ENCODE data around the gene TSPAN16. TPM values are rescaled to one million over a fixed set of nuclear protein-coding genes. Genes with fewer than 3 reads are reported as not detected.

Gene TSPAN16
- total RNA-seq, 4 donors from 2014 or later = not detected

DNA sequence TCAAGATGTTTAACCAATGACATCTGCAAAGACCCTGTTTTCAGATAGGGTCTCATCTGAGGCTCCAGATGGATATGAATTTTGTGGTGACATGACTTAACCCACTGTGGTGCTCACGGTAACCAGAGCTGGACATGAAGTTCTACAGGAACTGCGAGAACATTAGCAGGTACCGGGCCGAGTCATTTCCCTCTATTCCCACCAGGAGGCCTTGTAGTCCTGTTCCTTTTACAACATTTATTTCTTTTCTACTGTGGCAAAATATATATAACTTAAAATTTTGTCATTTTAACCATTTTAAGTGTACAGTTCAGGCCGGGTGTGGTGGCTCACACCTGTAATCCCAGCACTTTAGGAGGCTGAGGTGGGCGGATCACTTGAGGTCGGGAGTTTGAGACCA lies 7.6 kb upstream of the TSPAN16 start:
- Histone ChIP-seq H3K36me3 (no peaks in the 10 kb centered on the region), H3K4me1 (peaks cover 0 to 4% (median 3%) of the 10 kb centered on the region in 3 donors), H3K27me3 (peaks cover 0 to 7% (median 0%) of the 10 kb centered on the region in 4 donors), H3K27ac (no peak overlapping the region), H3K9me3 (no peaks in the 10 kb centered on the region), H3K4me3 (no peak overlapping the region)
- TF ChIP-seq POLR2A (IDR thresholded peaks at IDR 0.05) = no peak
- TF ChIP-seq, protein P1, sequence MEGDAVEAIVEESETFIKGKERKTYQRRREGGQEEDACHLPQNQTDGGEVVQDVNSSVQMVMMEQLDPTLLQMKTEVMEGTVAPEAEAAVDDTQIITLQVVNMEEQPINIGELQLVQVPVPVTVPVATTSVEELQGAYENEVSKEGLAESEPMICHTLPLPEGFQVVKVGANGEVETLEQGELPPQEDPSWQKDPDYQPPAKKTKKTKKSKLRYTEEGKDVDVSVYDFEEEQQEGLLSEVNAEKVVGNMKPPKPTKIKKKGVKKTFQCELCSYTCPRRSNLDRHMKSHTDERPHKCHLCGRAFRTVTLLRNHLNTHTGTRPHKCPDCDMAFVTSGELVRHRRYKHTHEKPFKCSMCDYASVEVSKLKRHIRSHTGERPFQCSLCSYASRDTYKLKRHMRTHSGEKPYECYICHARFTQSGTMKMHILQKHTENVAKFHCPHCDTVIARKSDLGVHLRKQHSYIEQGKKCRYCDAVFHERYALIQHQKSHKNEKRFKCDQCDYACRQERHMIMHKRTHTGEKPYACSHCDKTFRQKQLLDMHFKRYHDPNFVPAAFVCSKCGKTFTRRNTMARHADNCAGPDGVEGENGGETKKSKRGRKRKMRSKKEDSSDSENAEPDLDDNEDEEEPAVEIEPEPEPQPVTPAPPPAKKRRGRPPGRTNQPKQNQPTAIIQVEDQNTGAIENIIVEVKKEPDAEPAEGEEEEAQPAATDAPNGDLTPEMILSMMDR (IDR thresholded peaks at IDR 0.05) = peak in 4 of 6 experiments; percentile 36 to 62 (median 47)
- intact Hi-C loops (cut with DNase I) = no loop called here
- no peak for DNase-seq
- WGBS, 2 donors = 61 to 72% methylated on average over 7 of the region's 7 CpGs

DNA sequence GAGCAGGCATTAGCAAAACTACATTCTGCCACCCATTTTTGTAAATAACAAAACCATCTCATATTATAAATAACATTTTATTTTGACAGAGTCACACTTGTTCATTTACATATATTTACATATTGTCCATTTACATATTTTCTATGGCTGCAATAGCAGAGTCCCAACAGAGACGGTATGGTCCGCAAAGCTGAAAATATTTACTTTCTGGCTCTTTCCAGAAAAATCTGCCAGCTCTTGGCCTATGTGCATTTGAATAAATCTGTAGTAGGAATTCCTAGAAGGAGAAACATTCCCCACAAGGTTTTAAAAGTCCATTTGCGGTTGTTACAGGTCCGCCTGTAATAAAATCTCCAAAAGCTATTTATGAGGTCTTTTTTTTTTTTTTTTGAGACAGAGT lies 5.7 kb upstream of the TSPAN16 start:
- DNase-seq = no peak
- intact Hi-C loops (cut with DNase I) = loop anchor here (10.0 kb wide), 1 partner anchor 155 kb away; no protein-coding TSS in a partner anchor
- Histone ChIP-seq H3K4me3 (no peak overlapping the region), H3K27me3 (no peaks in the 10 kb centered on the region), H3K27ac (no peak overlapping the region), H3K36me3 (no peaks in the 10 kb centered on the region), H3K4me1 (peaks cover 0 to 13% (median 4%) of the 10 kb centered on the region in 3 donors), H3K9me3 (no peaks in the 10 kb centered on the region)
- TF ChIP-seq, protein P1 (IDR thresholded peaks at IDR 0.05) = no peak
- TF ChIP-seq POLR2A (IDR thresholded peaks at IDR 0.05) = no peak
- 70 to 85% methylated on average over 4 of the region's 4 CpGs for WGBS, 2 donors

DNA sequence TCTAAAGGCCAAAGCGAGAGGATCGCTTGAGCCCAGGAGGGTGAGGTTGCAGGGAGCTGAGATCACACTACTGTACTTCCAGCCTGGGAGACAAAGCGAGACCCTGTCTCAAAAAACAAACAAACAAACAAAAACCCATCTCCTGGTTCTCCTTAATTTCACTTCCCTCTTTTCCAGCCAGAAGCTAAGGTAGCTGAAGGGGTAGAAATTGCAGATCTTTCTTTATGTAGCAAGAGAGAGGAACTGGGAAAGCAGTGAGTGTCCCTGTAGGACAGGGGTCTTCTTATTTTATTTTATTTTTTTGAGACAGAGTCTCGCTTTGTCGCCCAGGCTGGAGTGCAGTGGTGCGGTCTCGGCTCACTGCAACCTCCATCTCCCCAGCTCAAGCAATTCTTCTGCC lies 4.5 kb upstream of the TSPAN16 start:
- 80 to 82% methylated on average over 6 to 7 of the region's 7 CpGs for WGBS, 2 donors
- H3K4me1 ChIP-seq = peaks cover 0 to 21% (median 4%) of the 10 kb centered on the region in 3 donors
- intact Hi-C loops (cut with DNase I) = loop anchor here (10.0 kb wide), 1 partner anchor 153 kb away; no protein-coding TSS in a partner anchor

DNA sequence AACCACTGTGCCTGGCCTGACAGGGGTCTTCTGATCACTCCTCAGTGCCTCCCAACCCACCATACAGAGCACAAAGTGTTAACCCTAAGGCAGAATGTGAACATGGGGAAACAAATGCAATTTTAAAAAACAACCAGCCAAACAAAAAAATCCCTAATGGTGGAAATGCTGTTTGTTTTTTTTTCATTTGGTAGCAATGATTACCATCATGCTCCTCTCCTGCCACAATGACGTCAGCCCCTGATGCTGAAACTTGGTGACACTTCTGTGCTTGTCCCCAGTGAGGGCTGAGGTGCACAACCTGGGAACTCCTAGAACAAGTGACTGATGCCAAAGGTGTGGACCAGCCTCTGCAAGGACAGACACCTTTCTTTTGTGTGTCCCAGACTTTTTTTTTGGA lies 4.0 kb upstream of the TSPAN16 start:
- H3K4me3 ChIP-seq = no peak overlapping the region
- TF ChIP-seq, protein P1 (IDR thresholded peaks at IDR 0.05) = no peak
- TF ChIP-seq POLR2A (IDR thresholded peaks at IDR 0.05) = no peak
- no peaks in the 10 kb centered on the region for H3K27me3 ChIP-seq
- H3K4me1 ChIP-seq = peaks cover 0 to 26% (median 4%) of the 10 kb centered on the region in 3 donors
- no peaks in the 10 kb centered on the region for H3K36me3 ChIP-seq
- 69 to 86% methylated on average over 1 of the region's 1 CpG for WGBS, 2 donors
- no peaks in the 10 kb centered on the region for H3K9me3 ChIP-seq
- intact Hi-C loops (cut with DNase I) = loop anchor here (10.0 kb wide), 1 partner anchor 153 kb away; no protein-coding TSS in a partner anchor
- no peak overlapping the region for H3K27ac ChIP-seq
- no peak for DNase-seq

More for the DNA sequence above, 4.5 kb upstream of the TSPAN16 start:
- no peaks in the 10 kb centered on the region for H3K27me3 ChIP-seq
- DNase-seq = no peak
- H3K27ac ChIP-seq = no peak overlapping the region
- H3K4me3 ChIP-seq = no peak overlapping the region
- H3K9me3 ChIP-seq = no peaks in the 10 kb centered on the region
- TF ChIP-seq, protein P1 (IDR thresholded peaks at IDR 0.05) = no peak
- TF ChIP-seq POLR2A (IDR thresholded peaks at IDR 0.05) = no peak
- H3K36me3 ChIP-seq = no peaks in the 10 kb centered on the region

DNA sequence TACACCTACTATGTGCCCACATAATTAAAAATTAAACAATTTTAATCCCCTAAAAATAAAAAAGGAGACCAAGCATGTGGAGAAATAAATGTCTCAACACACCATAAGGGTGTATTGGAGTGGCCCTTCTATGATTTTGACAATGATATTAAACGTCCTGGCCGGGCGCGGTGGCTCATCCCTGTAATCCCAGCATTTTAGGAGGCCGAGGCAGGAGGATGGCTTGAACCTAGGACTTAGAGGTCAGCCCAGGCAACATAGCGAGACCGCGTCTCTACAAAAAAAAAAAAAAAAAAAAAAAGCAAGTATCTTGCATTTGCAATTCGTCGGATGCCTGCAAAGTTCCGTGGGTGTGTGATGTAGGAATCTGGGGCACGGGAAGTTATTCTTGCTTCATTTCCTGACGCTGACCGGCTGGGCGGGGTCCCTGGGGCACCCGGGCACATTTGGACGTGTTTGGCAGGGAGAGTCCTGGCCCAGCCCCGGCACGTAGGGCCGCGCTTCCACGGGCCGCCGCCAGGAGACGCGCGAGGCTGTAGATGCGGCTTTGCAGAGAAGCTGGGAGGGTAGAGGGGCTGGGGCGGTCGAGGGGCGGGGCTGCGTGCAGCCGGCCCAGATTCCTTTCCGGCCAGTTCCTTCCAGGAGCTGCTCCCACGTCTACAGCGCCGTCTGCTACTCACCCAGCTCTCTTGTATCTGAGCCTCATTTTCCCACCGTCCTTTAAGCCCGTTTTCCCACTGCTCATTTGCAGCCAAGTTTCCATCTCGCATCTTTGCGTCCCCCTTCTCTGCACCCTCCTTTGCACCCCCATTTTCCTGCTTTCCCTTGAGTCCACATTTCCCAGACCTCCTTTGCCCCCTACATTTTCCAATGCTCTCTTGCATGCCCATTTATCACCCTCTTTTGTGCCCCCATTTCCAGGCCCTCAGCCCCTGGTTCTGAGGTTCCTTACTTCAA lies 2.2 kb upstream of the TSPAN16 start:
- TF ChIP-seq POLR2A (IDR thresholded peaks at IDR 0.05) = no peak
- TF ChIP-seq, protein P1 (IDR thresholded peaks at IDR 0.05) = peak; percentile 96 to 99 (median 99)
- 3% methylated on average over 41 of the region's 41 CpGs for WGBS, 2 donors
- Histone ChIP-seq H3K4me1 (peaks cover 0 to 28% (median 4%) of the 10 kb centered on the region in 3 donors), H3K9me3 (no peaks in the 10 kb centered on the region), H3K27me3 (no peaks in the 10 kb centered on the region), H3K27ac (peak overlapping the region in 3 of 4 donors; percentile 46 to 75 (median 66)), H3K36me3 (no peaks in the 10 kb centered on the region), H3K4me3 (peak overlapping the region in 3 of 4 donors; percentile 26 to 37 (median 28))
- intact Hi-C loops (cut with DNase I) = loop anchor here (10.0 kb wide), 1 partner anchor 151 kb away; no protein-coding TSS in a partner anchor
- DNase-seq = peak; percentile 19

Measured in esophagus squamous epithelium (tissue), 5 donors.